GM12878 (cell line): Measurements from ENCODE around the gene MAPKAP1. TPM values are rescaled to one million over a fixed set of nuclear protein-coding genes. Genes with fewer than 3 reads are reported as not detected.

Source experiments
- ATAC-seq: fragments of 200-7000 bp; cut with Tn5 transposase; 3 replicates; pipeline ENCODE4 v1.9.1; 2020; ENCODE audit warnings: mild to moderate bottlenecking, moderate library complexity
- BruUV-seq: library from RNA; stranded (reverse); fragments of 400-500 nt; replicated peaks from 2 replicates; lab custom pipeline; 2021; lab: Mats Ljungman, UMichigan
- CTCF ChIA-PET: fragments of 300-600 bp; sonication (Branson Sonifier 250); formaldehyde crosslinking; extraction: SDS; loops from one replicate; lab custom pipeline; 2021; ENCODE audit warnings: inconsistent platforms; lab: Yijun Ruan, JAX
- POLR2A ChIA-PET: fragments of 350-600 bp; formaldehyde crosslinking; extraction: SDS; loops from one replicate; lab custom pipeline; 2021; ENCODE audit warnings: inconsistent platforms; lab: Charles Lee
- RAD21 ChIA-PET: fragments of 300-600 bp; sonication (Branson Sonifier 250); formaldehyde crosslinking; loops from one replicate; lab custom pipeline; 2023; ENCODE audit warnings: antibody characterized with exemption; ENCODE audit not compliant: unreplicated experiment; lab: Charles Lee
- SMC1A ChIA-PET: fragments of 300-600 bp; sonication (Branson Sonifier 250); formaldehyde crosslinking; loops from one replicate; lab custom pipeline; 2023; ENCODE audit not compliant: unreplicated experiment, uncharacterized antibody; lab: Charles Lee
- DNase-seq: peaks from one replicate; pipeline ENCODE4 v3.0.0-alpha.2; 2011; ENCODE audit warnings: low read depth, low spot score
- FAIRE-seq: peaks from 3 replicates; lab custom pipeline; 2011; peaks lifted over from hg19 to GRCh38; lab: Jason Lieb, UNC
- H2AFZ ChIP-seq: 2 replicates; pipeline ENCODE4 v1.6.0; 2011; ENCODE audit warnings: low read depth, low read length, control low read depth; ENCODE audit not compliant: control insufficient read depth
- H3K27ac ChIP-seq: 2 replicates; pipeline ENCODE4 v1.5.1; 2011; ENCODE audit warnings: control low read depth; ENCODE audit not compliant: control insufficient read depth, insufficient read depth
- H3K27me3 ChIP-seq, 2 experiments: replicated peaks in 1 of 2; 2 replicates each; pipeline versions ENCODE4 v1.6.0 to v1.6.1; 2011; ENCODE audit warnings: low read length in 1 of 2; ENCODE audit not compliant: control insufficient read depth in 2 of 2, insufficient read depth in 2 of 2
- H3K36me3 ChIP-seq, 2 experiments: 2 replicates each; pipeline ENCODE4 v1.5.1; 2011; ENCODE audit warnings: low read length in 1 of 2; ENCODE audit not compliant: control insufficient read depth in 2 of 2, insufficient read depth in 2 of 2
- H3K4me1 ChIP-seq: 2 replicates; pipeline ENCODE4 v1.6.1; 2011; ENCODE audit warnings: mild to moderate bottlenecking, low read length, moderate library complexity, mixed read lengths; ENCODE audit not compliant: control insufficient read depth, insufficient read depth
- H3K4me2 ChIP-seq: 2 replicates; pipeline ENCODE4 v1.6.0; 2011; ENCODE audit warnings: control low read depth; ENCODE audit not compliant: control insufficient read depth, insufficient read depth
- H3K4me3 ChIP-seq: fragments of 200-600 bp; sonication (generic); 2 replicates; pipeline ENCODE4 v1.5.1; 2016
- H3K79me2 ChIP-seq: 2 replicates; pipeline ENCODE4 v1.6.0; 2011; ENCODE audit warnings: low read length; ENCODE audit not compliant: control insufficient read depth, insufficient read depth
- H3K9ac ChIP-seq: 2 replicates; pipeline ENCODE4 v1.8.0; 2011; ENCODE audit warnings: low read length, control low read depth, mixed read lengths; ENCODE audit not compliant: control insufficient read depth, insufficient read depth
- H3K9me3 ChIP-seq: replicated peaks from 3 replicates; pipeline ENCODE4 v1.5.1; 2011; ENCODE audit warnings: mild to moderate bottlenecking, low read length; ENCODE audit not compliant: control insufficient read depth, insufficient read depth
- H4K20me1 ChIP-seq: 2 replicates; pipeline ENCODE4 v1.6.0; 2011; ENCODE audit not compliant: control insufficient read depth, insufficient read depth
- BMI1 ChIP-seq: fragments of 450-650 bp; IDR thresholded peaks from 2 replicates; pipeline ENCODE4 v1.6.1; 2016; ENCODE audit warnings: mild to moderate bottlenecking, moderate library complexity, borderline replicate concordance
- CBX3 ChIP-seq: fragments of 200-600 bp; sonication (generic); IDR thresholded peaks from 2 replicates; pipeline ENCODE4 v1.6.1; 2016; ENCODE audit warnings: low read depth, borderline replicate concordance
- CEBPB ChIP-seq, 2 experiments: fragments of 150-350 bp in 1 of 2; IDR thresholded peaks; 2 replicates each; pipeline ENCODE4 v1.6.1; 2012 to 2014; ENCODE audit warnings: low read depth in 2 of 2, low read length in 2 of 2, borderline replicate concordance in 1 of 2, inconsistent platforms in 1 of 2
- FOXM1 ChIP-seq: IDR thresholded peaks from 2 replicates; pipeline ENCODE4 v1.6.1; 2012; ENCODE audit warnings: low read depth, mild to moderate bottlenecking, inconsistent platforms, low read length, moderate library complexity
- IKZF2 ChIP-seq, 2 experiments: fragments of 450-650 bp; IDR thresholded peaks; 2 replicates each; pipeline ENCODE4 v1.6.1; 2017; ENCODE audit warnings: mild to moderate bottlenecking in 2 of 2, moderate library complexity in 2 of 2
- LARP7 ChIP-seq: fragments of 450-650 bp; IDR thresholded peaks from 2 replicates; pipeline ENCODE4 v1.6.1; 2017; ENCODE audit warnings: mild to moderate bottlenecking
- MYB ChIP-seq: fragments of 150-350 bp; IDR thresholded peaks from 2 replicates; pipeline ENCODE4 v1.6.1; 2014; ENCODE audit warnings: mild to moderate bottlenecking, low read depth, low read length, borderline replicate concordance
- MYC ChIP-seq: IDR thresholded peaks from 2 replicates; pipeline ENCODE4 v1.6.1; 2011; ENCODE audit warnings: mild to moderate bottlenecking, low read length, moderate library complexity, inconsistent platforms; ENCODE audit not compliant: insufficient read depth, insufficient replicate concordance, insufficient read length, severe bottlenecking
- PML ChIP-seq: IDR thresholded peaks from 2 replicates; pipeline ENCODE4 v1.6.1; 2012; ENCODE audit warnings: low read length, inconsistent platforms
- SIX5 ChIP-seq: IDR thresholded peaks from 2 replicates; pipeline ENCODE4 v1.6.1; 2011; ENCODE audit warnings: mild to moderate bottlenecking, low read depth, low read length, moderate library complexity; ENCODE audit not compliant: severe bottlenecking
- SREBF2 ChIP-seq: IDR thresholded peaks from 2 replicates; pipeline ENCODE4 v1.6.1; 2012; ENCODE audit warnings: mild to moderate bottlenecking, low read length
- SRF ChIP-seq, 2 experiments: IDR thresholded peaks; 2 replicates each; pipeline ENCODE4 v1.6.1; 2011; ENCODE audit warnings: low read depth in 2 of 2, low read length in 2 of 2, mild to moderate bottlenecking in 1 of 2, moderate library complexity in 1 of 2
- STAT1 ChIP-seq: fragments of 450-650 bp; conservative IDR thresholded peaks from 2 replicates; pipeline ENCODE4 v1.6.1; 2014; ENCODE audit warnings: antibody characterized with exemption, mild to moderate bottlenecking
- TARDBP ChIP-seq: IDR thresholded peaks from 2 replicates; pipeline ENCODE4 v1.6.1; 2016; ENCODE audit warnings: borderline replicate concordance
- WGBS: methylation state at CpG from one replicate; pipeline ENCODE4 v1.1.6; 2016; ENCODE audit warnings: low lambda C conversion rate; ENCODE audit not compliant: insufficient replicate concordance, insufficient coverage; ENCODE audit errors: missing lambda C conversion rate; 5-methylcytosine and 5-hydroxymethylcytosine counted together
- in situ Hi-C: fragments of 300-500 bp; cut with MboI; formaldehyde crosslinking; loops from 9 replicates; pipeline ENCODE4 v1.14.3; 2018; ENCODE audit warnings: mixed read lengths
- intact Hi-C: fragments of 100-400 bp; cut with micrococcal nuclease; formaldehyde crosslinking; loops from one replicate; pipeline ENCODE4 v1.14.2; 2022; ENCODE audit not compliant: unreplicated experiment
- polyA plus RNA-seq, 11 experiments: library from polyadenylated mRNA; depleted of rRNA in 4 of 11; unstranded in 6 of 11; stranded (reverse) in 5 of 11; fragments of >200 nt; fragmentation: Nextera tagmentation in 4 of 11; fragmentation: Illumina TruSeq in 1 of 11; extraction: Ambion mirVana in 4 of 11; extraction: Trizol in 1 of 11; gene quantifications; 1 replicate in 1 of 11; 2 replicates in 10 of 11; pipeline versions ENCODE4 v1.2.1 to v1.2.3, GENCODE V29; 2011 to 2016; ENCODE audit warnings: inconsistent platforms in 2 of 11, missing spikeins in 2 of 11, low read depth in 1 of 11
- total RNA-seq, 4 experiments: library from RNA; depleted of rRNA in 3 of 4; stranded (reverse); fragments of >200 nt in 3 of 4; fragmentation: Illumina TruSeq in 1 of 4; extraction: Trizol in 1 of 4; gene quantifications; 2 replicates each; pipeline versions ENCODE4 v1.2.1 to v1.2.3, GENCODE V29; 2013 to 2021
- TF ChIP-seq, protein P1 (sequence below): fragments of 450-650 bp; IDR thresholded peaks from 2 replicates; pipeline ENCODE4 v1.6.1; 2016; ENCODE audit warnings: mild to moderate bottlenecking
- TF ChIP-seq, protein P2 (sequence below): IDR thresholded peaks from 2 replicates; pipeline ENCODE4 v1.6.1; 2011; ENCODE audit warnings: low read depth, mild to moderate bottlenecking, low read length, moderate library complexity, borderline replicate concordance; ENCODE audit errors: extremely low read depth
- TF ChIP-seq, protein P3 (sequence below): fragments of 450-650 bp; conservative IDR thresholded peaks from 2 replicates; pipeline ENCODE4 v1.6.1; 2017; ENCODE audit warnings: mild to moderate bottlenecking, moderate library complexity

The MAPKAP1 gene
- total and polyA plus RNA-seq, 10 of the 15 experiments (the other 5 are each of a cell fraction or from before 2014, with no cell fraction given), result 5.1 to 188 (median 105) TPM

DNA sequence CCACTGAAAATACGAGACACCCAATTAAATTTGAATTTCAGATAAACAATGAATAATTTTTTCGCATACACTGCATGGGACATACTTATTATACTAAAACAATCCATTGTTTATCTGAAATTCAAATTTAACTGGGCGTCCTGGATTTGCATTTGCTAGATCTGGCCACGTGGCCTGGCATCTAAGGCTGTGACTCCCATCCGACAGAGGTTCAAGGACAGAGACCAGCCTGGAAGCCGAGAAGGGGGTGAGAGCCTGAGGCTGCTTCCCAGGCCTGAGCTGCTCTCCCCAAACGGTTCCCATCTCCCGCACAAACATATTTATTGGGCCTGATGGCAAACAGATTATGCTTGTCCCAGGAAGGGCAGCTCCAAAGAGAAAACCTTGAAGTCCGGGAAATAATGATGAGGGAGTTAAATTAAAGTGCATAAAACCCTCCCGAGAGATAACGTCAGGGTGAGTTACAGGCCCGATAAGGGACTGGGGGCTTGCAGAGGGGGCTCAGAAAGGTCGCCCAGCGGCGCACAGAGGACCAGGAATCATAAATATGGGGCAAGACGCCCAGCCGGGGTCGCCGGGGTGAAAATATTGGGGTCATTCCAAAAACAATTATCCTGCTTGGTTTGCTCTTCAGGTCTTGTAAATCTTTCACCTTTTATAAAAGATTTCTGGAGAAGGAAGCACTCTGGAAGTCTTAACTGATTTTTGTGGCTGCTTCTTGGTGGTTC lies 281.7 kb downstream of the MAPKAP1 start:
- RAD21 ChIA-PET, result no interaction called here
- no peaks in the 10 kb centered on the region for H3K9me3 ChIP-seq
- TF ChIP-seq PML (no peak), STAT1 (no peak), MYC (no peak), SRF (IDR thresholded peaks at IDR 0.05; ENCODE audit: low read depth in 2 of 2, low read length in 2 of 2) (no peak), TARDBP (no peak), CEBPB (IDR thresholded peaks at IDR 0.05; ENCODE audit: borderline replicate concordance in 1 of 2, low read depth in 2 of 2, low read length in 2 of 2) (no peak), LARP7 (no peak), FOXM1 (no peak), MYB (no peak), SREBF2 (no peak), CBX3 (no peak), SIX5 (no peak), BMI1 (no peak), IKZF2 (IDR thresholded peaks at IDR 0.05) (no peak)
- TF ChIP-seq, protein P1, sequence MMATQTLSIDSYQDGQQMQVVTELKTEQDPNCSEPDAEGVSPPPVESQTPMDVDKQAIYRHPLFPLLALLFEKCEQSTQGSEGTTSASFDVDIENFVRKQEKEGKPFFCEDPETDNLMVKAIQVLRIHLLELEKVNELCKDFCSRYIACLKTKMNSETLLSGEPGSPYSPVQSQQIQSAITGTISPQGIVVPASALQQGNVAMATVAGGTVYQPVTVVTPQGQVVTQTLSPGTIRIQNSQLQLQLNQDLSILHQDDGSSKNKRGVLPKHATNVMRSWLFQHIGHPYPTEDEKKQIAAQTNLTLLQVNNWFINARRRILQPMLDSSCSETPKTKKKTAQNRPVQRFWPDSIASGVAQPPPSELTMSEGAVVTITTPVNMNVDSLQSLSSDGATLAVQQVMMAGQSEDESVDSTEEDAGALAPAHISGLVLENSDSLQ, result no peak
- TF ChIP-seq, protein P2, sequence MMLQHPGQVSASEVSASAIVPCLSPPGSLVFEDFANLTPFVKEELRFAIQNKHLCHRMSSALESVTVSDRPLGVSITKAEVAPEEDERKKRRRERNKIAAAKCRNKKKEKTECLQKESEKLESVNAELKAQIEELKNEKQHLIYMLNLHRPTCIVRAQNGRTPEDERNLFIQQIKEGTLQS, result no peak
- TF ChIP-seq, protein P3, sequence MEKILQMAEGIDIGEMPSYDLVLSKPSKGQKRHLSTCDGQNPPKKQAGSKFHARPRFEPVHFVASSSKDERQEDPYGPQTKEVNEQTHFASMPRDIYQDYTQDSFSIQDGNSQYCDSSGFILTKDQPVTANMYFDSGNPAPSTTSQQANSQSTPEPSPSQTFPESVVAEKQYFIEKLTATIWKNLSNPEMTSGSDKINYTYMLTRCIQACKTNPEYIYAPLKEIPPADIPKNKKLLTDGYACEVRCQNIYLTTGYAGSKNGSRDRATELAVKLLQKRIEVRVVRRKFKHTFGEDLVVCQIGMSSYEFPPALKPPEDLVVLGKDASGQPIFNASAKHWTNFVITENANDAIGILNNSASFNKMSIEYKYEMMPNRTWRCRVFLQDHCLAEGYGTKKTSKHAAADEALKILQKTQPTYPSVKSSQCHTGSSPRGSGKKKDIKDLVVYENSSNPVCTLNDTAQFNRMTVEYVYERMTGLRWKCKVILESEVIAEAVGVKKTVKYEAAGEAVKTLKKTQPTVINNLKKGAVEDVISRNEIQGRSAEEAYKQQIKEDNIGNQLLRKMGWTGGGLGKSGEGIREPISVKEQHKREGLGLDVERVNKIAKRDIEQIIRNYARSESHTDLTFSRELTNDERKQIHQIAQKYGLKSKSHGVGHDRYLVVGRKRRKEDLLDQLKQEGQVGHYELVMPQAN, result no peak
- no peaks in the 10 kb centered on the region for H3K27me3 ChIP-seq
- H3K27ac ChIP-seq, result no peak overlapping the region
- H3K79me2 ChIP-seq, result no peaks in the 10 kb centered on the region
- H2AFZ ChIP-seq, result peak overlapping the region; percentile 44
- SMC1A ChIA-PET, result no interaction called here
- ATAC-seq, result no peak
- H3K36me3 ChIP-seq, result no peaks in the 10 kb centered on the region
- no TSS peak for BruUV-seq
- 64% methylated on average over 19 of the region's 19 CpGs for WGBS
- H3K4me1 ChIP-seq, result no peaks in the 10 kb centered on the region
- no peak for DNase-seq
- H3K4me3 ChIP-seq, result no peak overlapping the region
- FAIRE-seq, result no peak
- intact Hi-C loops, result no loop called here
- CTCF ChIA-PET, result interaction anchor here (1.7 kb wide), 1 partner anchor 205 kb away, joined by 4 read pairs; no protein-coding TSS in a partner anchor
- POLR2A ChIA-PET, result no interaction called here
- no peak overlapping the region for H3K4me2 ChIP-seq
- no peaks in the 10 kb centered on the region for H4K20me1 ChIP-seq
- no peak overlapping the region for H3K9ac ChIP-seq
- in situ Hi-C loops, result no loop called here
